ENCODE measurements around the gene BRF1. TPM values are rescaled to one million over a fixed set of nuclear protein-coding genes. Genes with fewer than 3 reads are reported as not detected.

The BRF1 gene
- total and polyA plus RNA-seq, 2 of the 8 experiments (the other 6 are each of a cell fraction or from before 2014, with no cell fraction given) = 7.7 to 18.3 TPM

DNA sequence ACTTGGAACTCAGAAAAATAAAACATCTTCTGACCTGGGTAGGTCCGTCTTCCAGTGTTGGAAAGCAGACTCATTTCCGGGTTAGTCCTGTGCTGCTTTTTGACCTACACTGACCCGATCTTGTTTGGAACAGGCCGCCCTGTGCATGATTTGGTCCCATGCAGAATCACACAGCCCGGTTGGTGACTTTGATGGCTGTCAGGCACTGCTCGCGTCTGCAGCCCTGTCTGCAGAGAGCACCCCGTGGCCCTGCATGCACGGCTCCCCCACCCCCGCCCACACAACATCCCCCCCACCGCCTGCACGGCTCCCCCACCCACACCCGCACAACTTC, 45.4 kb upstream of the BRF1 start:
- Histone ChIP-seq H2AK5ac (ENCODE audit: low read depth, low read length) (no peak overlapping the region), H3K18ac (ENCODE audit: extremely low read depth, low read length) (no peak overlapping the region), H3K4me2 (ENCODE audit: insufficient read depth in 1 of 2, low read depth in 2 of 2, low read length in 2 of 2) (no peak overlapping the region), H3K23ac (ENCODE audit: insufficient read length) (no peak overlapping the region), H4K8ac (ENCODE audit: extremely low read depth, insufficient read depth, low read length) (no peak overlapping the region), H3K56ac (replicated peaks; ENCODE audit: insufficient read length, low read depth, low read length) (no peak overlapping the region), H4K5ac (ENCODE audit: insufficient read length, low read depth, low read length) (no peak overlapping the region), H3K14ac (ENCODE audit: insufficient read length) (no peak overlapping the region), H4K91ac (replicated peaks; ENCODE audit: insufficient read length, low read length) (no peak overlapping the region), H2AFZ (ENCODE audit: low read length) (no peak overlapping the region), H3K9me3 (ENCODE audit: insufficient read depth in 2 of 2, low read depth in 1 of 2, low read length in 1 of 2) (peaks cover 0 to 3% of the 10 kb centered on the region in 2 experiments; a peak in 1 of 4 replicates), H3K4me3 (ENCODE audit: extremely low read depth in 1 of 4, insufficient read depth in 2 of 4, low read depth in 3 of 4, low read length in 4 of 4) (no peak overlapping the region), H3K36me3 (ENCODE audit: control insufficient read depth in 2 of 4, insufficient read depth in 4 of 4, low read length in 3 of 4) (no peaks in the 10 kb centered on the region), H2BK15ac (ENCODE audit: low read length) (no peak overlapping the region), H2BK20ac (ENCODE audit: low read length) (no peak overlapping the region), H2BK120ac (replicated peaks; ENCODE audit: low read depth, low read length) (no peak overlapping the region), H3K4me1 (replicated peaks in 1 of 4; ENCODE audit: control insufficient read depth in 3 of 4, insufficient read depth in 4 of 4, low read length in 3 of 4) (no peaks in the 10 kb centered on the region; a peak in 1 of 7 replicates), H3K4ac (replicated peaks; ENCODE audit: insufficient read length, low read depth, low read length) (peak overlapping the region; percentile 69), H3K27ac (ENCODE audit: low read depth, low read length) (no peak overlapping the region), H3K79me2 (ENCODE audit: control insufficient read depth in 1 of 2, insufficient read depth in 2 of 2, low read length in 2 of 2) (peaks cover 0 to 35% of the 10 kb centered on the region in 2 experiments; a peak in 2 of 4 replicates), H3K27me3 (replicated peaks in 1 of 4; ENCODE audit: control insufficient read depth in 3 of 4, extremely low read depth in 1 of 4, insufficient read depth in 3 of 4, low read length in 3 of 4) (no peaks in the 10 kb centered on the region), H2BK5ac (ENCODE audit: low read depth, low read length) (no peak overlapping the region), H3K23me2 (ENCODE audit: low read depth, low read length) (no peaks in the 10 kb centered on the region), H3K9ac (replicated peaks in 1 of 4; ENCODE audit: extremely low read depth in 1 of 4, low read depth in 3 of 4, low read length in 3 of 4) (no peak overlapping the region), H4K20me1 (replicated peaks in 1 of 2; ENCODE audit: control insufficient read depth in 1 of 2, insufficient read depth in 2 of 2, low read length in 2 of 2) (peaks cover 5 to 26% of the 10 kb centered on the region in 2 experiments), H2BK12ac (ENCODE audit: low read depth, low read length) (no peak overlapping the region), H3K79me1 (ENCODE audit: low read depth, low read length) (peaks cover 13% of the 10 kb centered on the region)
- FAIRE-seq = no peak
- TF ChIP-seq ASH2L (IDR thresholded peaks at IDR 0.05; ENCODE audit: low read length) (no peak), JUND (IDR thresholded peaks at IDR 0.05; ENCODE audit: low read length) (no peak), RBBP5 (IDR thresholded peaks at IDR 0.05; ENCODE audit: borderline replicate concordance, low read depth, low read length) (no peak), TCF12 (IDR thresholded peaks at IDR 0.05; ENCODE audit: low read depth, low read length) (no peak), POLR2A (IDR thresholded peaks at IDR 0.05; ENCODE audit: control extremely low read depth in 1 of 2, low read depth in 2 of 2, low read length in 2 of 2) (no peak), SIX5 (IDR thresholded peaks at IDR 0.05; ENCODE audit: low read depth, low read length) (no peak), RFX5 (IDR thresholded peaks at IDR 0.05; ENCODE audit: borderline replicate concordance, low read depth, low read length) (no peak)
- ChIA-PET CTCF (ENCODE audit: partially characterized antibody) (interaction anchor here (0.7 to 2.8 kb wide), 9 partner anchors 12 to 147 kb away, joined by 3 to 8 read pairs (median 3); no protein-coding TSS in a partner anchor), POLR2A (ENCODE audit: partially characterized antibody) (no interaction called here)
- WGBS, 2 experiments (ENCODE audit: extremely low coverage in 1 of 2, insufficient coverage in 1 of 2, insufficient read length in 1 of 2, insufficient replicate concordance in 2 of 2, low coverage in 1 of 2, low lambda C conversion rate in 2 of 2, missing lambda C conversion rate in 1 of 2) = 95% methylated on average over 7 of the region's 13 CpGs; no CpG with 5 or more reads in 1 of the 2 experiments
- DNase-seq (ENCODE audit: low read depth in 1 of 2, low spot score in 2 of 2) = no peak
